ENCODE data around the gene MAN1C1. TPM values are rescaled to one million over a fixed set of nuclear protein-coding genes. Genes with fewer than 3 reads are reported as not detected.
"Not testable (repeated sequence)": the region's sequence is repeated elsewhere in the genome, so short reads cannot be mapped to it uniquely, and the experiment has no call there.

Gene MAN1C1
- polyA plus RNA-seq, 5 donors, result 12.3 to 19.2 (median 14.7) TPM

DNA sequence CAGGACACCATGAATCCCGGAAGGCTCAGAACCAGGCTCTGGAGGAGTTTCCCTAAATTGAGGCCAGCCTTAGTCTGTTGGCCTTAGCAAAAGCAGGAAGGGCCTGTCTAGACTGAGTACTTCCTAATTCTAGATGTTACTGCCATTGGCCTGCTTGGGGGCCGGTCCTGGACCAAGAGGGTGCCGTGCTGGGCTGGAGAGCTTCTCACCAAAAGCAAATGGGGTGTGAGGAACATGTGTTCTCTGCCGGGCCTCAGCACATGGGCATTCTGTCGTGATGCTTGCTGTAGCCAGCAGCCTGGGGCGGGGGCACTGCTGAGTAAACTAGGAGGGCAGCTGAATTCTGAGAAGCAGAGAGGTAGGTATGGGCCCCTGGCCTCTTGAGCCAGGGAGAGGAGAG is 35.7 kb upstream of the MAN1C1 start:
- DNase-seq, result no peak

DNA sequence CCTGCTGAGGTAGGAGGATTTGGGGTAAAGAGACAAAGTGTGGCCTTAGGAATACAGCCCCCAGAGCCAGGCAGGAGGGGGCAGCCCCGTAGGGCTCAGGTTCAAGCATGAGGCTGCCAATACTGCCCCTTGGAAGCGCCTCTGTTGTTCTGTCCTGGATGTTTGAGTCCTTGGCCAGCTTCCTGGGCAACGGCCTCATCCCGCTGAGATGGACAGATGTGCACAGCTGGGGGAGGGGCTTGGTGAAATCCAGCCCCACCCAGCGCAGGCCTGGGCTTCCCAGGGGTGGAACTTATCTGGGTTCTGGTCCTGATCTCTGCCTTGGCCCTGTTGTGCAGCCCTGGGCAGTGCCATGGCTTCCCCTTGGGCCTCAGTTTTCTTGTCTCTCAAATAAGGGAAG is 34.8 kb upstream of the MAN1C1 start:
- no peak for DNase-seq

GRCh38 chr1:25583519-25584370 is 32.8 kb upstream of the MAN1C1 start:
- DNase-seq, result no peak

DNA sequence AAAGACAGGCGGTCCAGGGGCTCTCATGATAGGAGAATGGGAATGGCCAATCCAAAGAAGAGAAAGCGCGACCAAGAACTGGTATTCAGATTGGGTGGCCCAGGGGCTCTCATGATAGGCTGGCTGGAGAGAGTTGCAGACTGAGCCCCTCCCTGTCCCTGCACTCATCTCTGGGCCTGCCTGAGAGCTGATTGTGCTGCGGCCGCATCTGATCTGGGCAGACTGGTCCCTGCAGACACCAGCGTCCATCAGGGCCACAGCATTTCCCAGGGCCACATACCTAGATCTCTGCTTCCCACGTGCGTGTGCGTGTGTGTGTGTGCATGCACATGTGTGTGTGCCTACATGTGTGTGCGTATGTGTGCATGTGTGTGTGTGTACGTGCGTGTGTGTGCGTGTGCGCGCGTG is 30.4 kb upstream of the MAN1C1 start:
- DNase-seq, result no peak

DNA sequence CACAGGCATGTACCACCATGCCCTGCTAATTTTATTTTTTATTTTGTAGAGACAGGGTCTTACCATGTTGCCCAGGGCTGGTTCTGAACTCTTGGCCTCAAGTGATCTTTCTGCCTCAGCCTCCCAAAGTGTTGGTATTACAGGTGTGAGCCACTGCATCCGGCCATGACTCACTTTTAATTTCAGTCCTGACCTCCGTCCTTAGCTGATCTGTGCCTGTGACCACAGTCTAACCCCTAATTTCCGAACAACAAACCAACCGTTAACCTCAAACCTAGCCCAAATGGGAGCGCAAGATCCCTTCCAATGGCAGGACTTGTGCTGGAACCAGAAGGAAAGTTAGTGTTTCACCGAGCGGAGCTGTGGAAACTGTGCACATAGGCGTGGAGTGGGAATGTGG is 29.3 kb upstream of the MAN1C1 start:
- DNase-seq, result no peak

DNA sequence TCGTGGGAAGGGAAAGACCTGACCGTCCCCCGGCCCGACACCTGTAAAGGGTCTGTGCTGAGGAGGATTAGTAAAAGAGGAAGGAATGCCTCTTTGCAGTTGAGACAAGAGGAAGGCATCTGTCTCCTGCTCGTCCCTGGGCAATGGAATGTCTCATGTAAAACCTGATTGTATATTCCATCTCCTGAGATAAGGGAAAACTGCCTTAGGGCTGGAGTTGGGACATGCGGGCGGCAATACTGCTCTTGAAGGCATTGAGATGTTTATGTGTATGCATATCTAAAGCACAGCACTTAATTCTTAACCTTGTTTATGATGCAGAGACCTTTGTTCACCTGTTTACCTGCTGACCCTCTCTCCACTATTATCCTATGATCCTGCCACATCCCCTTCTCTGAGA is 28.4 kb upstream of the MAN1C1 start:
- DNase-seq, result not testable (repeated sequence)

DNA sequence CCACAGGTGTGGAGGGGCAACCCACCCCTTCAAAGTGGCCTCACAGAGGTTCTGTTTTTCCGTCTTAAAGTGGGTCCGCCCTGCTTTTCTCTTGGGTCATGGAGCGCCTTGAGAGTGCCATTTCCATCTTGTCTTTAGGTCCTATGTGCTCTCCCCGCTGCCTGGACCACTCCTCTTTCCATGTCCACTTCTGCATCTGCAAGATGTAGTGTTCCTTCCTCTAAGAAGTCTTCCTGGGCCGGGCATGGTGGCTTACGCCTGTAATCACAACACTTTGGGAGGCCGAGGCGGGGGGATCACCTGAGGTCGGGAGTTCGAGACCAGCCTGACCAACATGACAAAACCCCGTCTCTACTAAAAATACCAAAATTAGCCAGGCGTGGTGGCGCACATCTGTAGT is 27.8 kb upstream of the MAN1C1 start:
- not testable (repeated sequence) for DNase-seq

DNA sequence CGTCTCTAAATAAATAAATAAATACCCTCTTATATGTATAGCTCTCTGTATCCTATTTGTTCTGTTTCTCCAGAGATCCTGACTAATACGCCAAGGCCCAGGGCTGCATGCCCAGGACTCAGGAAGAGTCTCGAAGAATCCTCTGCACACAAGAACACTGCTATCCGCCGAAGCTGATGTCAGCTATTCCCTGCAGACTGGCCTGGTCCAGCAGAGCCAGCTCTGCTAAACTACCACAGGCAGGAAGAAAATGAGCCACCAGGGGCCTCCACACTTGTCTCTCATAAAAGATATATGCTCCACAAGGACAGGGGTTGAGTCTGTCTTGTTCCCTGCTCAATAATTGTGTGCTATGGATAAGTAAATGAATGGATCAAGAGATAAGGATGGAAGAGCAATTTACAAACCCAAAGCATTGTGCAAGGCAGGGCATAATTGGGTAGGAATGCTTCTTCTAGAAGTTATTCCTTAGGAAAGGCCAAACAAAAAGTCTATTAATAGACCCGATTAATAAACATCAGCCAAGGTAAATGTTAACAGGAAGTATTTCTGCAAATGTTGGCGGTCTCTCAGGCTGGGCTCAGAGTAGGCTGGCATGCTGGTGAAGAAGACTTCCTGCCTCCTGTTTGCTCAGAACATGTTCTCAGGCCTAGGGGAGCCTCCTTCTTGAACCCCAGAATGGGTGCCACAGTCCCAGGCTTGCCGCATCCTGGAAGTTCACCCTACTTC is 26.3 kb upstream of the MAN1C1 start:
- no peak for DNase-seq

DNA sequence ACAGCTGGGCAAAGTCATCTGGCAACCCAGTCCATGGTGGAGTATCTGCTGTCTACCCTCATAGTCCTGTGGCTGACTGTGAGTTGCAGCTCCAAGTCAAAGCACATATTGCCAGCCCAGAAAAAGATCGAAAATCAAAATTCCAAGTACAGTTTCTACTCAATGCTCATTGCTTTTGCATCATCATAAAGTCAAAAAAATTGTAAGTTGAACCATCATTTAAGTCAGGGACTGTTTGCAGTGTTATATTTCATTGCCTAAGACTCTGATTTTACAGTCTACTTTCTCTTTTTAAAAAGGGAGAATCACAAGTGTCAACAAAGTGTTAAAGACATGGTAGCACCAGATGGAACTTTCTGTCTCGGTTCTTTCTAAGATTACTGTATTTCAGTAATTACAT is 22.7 kb upstream of the MAN1C1 start:
- no peak for DNase-seq

DNA sequence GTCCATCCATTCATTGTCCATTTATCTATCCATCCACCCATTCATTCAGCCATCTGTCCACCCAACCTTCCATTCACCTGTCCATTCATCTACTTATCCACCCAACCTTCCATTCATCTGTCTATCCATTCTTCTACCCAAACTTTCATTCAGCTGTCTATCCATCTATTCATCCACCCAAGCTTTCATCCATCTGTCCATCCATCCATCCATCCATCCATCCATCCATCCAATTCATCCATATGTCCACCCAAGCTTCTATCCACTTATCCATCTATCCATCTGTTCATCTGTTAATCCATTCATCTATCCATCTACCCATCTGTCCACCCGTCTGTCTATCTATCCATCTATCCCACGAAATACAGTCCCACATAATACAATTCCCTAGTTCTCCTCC is 21.6 kb upstream of the MAN1C1 start:
- DNase-seq, result no peak

DNA sequence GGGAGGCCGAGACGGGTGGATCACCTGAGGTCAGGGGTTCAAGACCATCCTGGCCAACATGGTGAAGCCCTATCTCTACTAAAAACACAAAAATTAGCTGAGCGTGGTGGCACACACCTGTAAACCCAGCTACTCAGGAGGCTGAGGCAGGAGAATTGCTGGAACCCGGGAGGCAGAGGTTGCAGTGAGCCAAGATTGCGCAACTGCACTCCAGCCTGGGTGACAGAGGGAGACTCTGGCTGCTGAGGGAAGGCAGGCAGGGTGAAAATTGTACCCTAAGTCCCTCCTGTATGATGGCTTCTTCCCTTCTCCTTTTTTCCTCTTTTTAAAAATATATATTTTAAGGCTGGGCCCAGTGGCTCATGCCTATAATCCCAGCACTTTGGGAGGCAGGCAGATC is 19.9 kb upstream of the MAN1C1 start:
- not testable (repeated sequence) for DNase-seq

DNA sequence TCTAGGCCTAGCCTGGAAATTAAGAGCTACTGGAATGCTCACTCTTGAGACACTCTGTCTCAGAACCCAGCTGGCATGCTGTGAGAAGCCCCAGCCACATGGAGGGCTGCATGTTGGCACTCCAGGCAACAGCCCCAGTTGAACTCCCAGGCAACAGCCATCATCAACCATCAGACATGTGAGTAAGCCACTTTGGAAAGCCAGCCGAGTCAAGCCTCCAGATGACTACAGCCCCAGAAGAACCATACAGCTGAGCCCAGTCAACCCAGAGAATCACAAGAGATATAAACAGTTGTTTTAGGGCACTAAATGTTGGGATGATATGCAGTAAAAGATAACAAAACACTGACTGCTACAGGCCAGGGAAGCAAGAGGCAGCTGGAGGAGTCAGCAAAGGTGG is 17.7 kb upstream of the MAN1C1 start:
- DNase-seq, result no peak

- no peak for DNase-seq
These were observed 16.5 kb upstream of the MAN1C1 start for GRCh38 chr1:25599969-25600610.

- DNase-seq, result not testable (repeated sequence)
These were observed 15.5 kb upstream of the MAN1C1 start for GRCh38 chr1:25600971-25601699.

- not testable (repeated sequence) for DNase-seq
These were observed 12.6 kb upstream of the MAN1C1 start for GRCh38 chr1:25603779-25604538.

GRCh38 chr1:25607123-25607522 is 9.5 kb upstream of the MAN1C1 start:
- DNase-seq, result no peak

- peak in 1 of 2 donors; percentile 64 for DNase-seq
These were observed 8.0 kb upstream of the MAN1C1 start for GRCh38 chr1:25608488-25609178.

DNA sequence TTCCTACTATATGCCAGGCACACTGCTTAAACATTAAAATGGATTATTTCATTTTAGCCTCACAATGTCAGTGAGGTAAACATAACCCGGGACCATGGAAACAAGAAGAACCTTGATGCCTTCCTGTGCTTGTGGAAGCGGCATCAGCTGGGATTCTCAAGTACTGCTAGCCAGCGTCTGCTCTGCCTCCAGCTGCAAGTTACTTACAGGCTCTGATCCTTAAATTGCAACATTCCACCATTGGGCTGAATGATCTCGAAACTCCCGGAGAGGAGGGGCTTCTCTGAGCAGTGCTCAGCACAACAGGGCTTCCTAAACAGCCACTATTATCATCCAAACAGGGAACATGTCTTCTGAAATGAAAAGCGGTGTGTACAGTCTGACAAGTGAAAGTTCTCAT is 6.7 kb upstream of the MAN1C1 start:
- no peak for DNase-seq

DNA sequence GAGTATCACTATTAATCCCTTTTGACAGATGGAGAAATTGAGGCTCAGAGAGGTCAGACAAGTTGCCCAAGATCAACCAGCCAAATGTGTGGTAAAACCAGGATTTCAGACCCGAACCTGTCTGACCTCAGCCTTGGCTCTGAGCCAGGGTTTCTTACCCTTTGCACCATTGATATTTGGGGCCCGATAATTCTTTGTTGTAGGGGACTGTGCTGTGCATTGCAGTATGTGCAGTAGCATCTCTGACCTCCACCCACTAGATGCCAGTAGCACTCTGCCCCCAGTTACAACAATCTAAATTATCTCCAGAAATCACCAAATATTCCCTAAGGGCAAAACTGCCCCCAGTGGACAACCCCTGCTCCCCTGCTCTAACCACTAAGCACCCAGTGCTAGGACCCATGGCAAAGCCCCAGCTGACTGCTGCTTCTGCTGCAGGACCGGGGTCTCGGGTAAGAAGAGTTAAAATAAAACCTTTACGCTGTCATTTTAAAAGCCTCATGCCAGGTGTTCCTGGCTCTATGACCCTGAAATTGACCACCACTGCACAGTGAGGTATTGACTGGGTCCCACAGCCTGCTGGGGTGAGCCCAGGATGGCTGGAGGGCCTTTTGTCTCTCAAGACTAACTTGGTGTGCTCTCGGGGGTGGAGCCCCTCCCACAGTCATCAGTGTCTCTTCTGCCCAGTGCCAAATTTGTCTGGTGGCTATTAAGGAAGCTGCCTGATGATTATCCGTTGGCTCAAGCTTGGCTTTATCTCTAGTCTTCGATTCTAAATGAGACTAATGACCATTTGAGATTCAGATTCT is 5.6 kb upstream of the MAN1C1 start:
- DNase-seq, result no peak

GRCh38 chr1:25611843-25612242 is 4.7 kb upstream of the MAN1C1 start:
- DNase-seq, result no peak
